ENCODE measurements around the gene SUGT1.

- TF ChIP-seq GATA2 (IDR thresholded peaks at IDR 0.05; ENCODE audit: low read depth, low read length) (no peak), GATA3 (IDR thresholded peaks at IDR 0.05; ENCODE audit: low read depth, low read length) (no peak)
Observed at GRCh38 chr13:52713894-52714293, 61.3 kb downstream of the SUGT1 start.

Data from SH-SY5Y (cell line).